ENCODE data around the gene SPTBN1.
"Not testable (repeated sequence)": the region's sequence is repeated elsewhere in the genome, so short reads cannot be mapped to it uniquely, and the experiment has no call there.

SPTBN1 gene

DNA sequence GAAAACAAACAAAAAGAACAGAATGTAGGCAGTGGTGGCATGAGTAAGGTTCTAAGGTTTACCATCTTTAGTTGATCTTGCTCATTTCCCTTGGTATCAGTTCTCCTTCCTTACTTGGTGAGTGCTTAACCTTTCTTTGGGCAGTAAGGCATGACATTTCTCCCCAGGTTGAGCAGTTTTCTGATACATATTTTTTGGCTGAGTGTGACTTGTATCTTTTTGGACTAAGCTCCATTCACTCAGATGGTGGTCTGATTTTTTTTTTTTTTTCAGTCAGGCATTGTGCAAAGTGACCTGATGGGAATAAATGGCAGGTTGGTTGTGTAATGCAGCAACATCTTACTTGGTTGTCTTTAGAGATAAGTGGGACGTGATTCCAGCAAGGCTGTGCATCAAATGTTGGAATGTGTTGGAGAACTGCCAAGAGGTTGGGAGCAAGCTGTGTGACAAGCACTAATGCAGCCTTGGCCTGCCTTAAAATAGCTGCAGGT, 15.1 kb downstream of the SPTBN1 start:
- H3K27me3 Mint-ChIP-seq: no peaks in the 10 kb centered on the region
- no peak overlapping the region for H3K4me3 Mint-ChIP-seq
- DNase-seq: no peak
- no peak overlapping the region for H3K27ac Mint-ChIP-seq
- no peaks in the 10 kb centered on the region for H3K4me1 Mint-ChIP-seq (ENCODE audit: low read depth)
- no peaks in the 10 kb centered on the region for H3K9me3 Mint-ChIP-seq
- no peaks in the 10 kb centered on the region for H3K36me3 Mint-ChIP-seq (ENCODE audit: low read depth)

DNA sequence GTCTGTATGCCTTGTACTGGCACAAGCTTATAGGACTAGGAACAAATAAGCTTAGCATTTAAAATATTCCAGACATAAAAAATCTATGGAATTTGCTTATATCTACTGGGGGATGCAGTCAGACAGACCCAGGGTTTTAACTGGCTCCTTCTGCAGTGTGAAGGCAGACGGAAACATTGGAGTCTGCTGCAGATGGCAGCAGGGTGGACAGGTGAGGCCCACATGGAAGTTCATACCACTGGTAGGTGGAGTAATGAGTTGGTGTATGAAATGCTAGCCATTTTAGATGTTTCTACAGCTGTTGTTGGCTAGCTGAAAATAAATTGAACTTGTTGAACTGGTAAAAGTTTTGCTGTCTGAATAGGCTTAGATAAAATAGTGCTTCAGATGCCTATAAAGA, 17.7 kb downstream of the SPTBN1 start:
- no peak for DNase-seq
- Mint-ChIP-seq H3K4me1 (ENCODE audit: low read depth) (no peaks in the 10 kb centered on the region), H3K27me3 (no peaks in the 10 kb centered on the region), H3K9me3 (no peaks in the 10 kb centered on the region), H3K36me3 (ENCODE audit: low read depth) (no peaks in the 10 kb centered on the region), H3K4me3 (no peak overlapping the region), H3K27ac (no peak overlapping the region)

DNA sequence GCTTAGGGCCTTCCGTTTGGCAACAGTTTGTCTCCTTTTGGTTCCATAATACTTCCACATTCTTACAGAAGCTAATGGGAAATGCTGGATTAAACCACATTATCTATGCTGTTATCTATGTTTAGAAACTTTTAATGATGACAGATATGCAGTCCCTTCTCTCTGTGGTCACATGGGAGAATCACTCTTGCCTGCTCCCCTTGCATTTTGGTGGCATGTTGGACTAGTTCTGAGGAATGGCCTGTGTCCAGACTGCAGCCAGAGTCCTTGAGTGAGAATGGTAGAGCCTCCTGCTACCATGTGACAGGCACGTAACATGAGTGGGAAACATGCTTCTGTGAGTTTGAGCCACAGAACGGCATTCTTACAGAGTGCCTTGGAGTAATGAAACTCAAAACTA, 19.2 kb downstream of the SPTBN1 start:
- no peaks in the 10 kb centered on the region for H3K9me3 Mint-ChIP-seq

DNA sequence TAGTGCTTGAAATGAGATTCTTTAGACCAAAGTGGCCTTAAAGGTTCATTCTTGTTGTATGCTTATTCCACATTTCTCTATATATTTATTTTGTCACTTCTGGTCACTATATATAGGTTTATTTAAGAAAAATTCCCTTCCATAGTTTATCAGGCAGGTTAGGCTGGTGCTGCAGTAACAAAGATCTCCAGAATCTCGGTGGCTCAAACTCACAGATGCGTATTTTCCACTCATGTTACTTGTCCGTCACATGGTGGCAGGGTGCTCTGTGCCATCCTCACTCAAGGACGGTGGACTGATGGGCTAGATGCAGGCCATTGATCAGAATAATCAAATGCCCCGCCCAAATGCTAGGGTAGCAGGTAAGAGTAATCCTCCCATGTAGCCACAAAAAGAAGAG, 19.8 kb downstream of the SPTBN1 start:
- no peak for DNase-seq
- Mint-ChIP-seq H3K27ac (no peak overlapping the region), H3K4me3 (no peak overlapping the region), H3K36me3 (ENCODE audit: low read depth) (no peaks in the 10 kb centered on the region), H3K27me3 (no peaks in the 10 kb centered on the region), H3K4me1 (ENCODE audit: low read depth) (no peaks in the 10 kb centered on the region), H3K9me3 (no peaks in the 10 kb centered on the region)

More for the DNA sequence above, 19.2 kb downstream of the SPTBN1 start:
- Mint-ChIP-seq H3K4me1 (ENCODE audit: low read depth) (no peaks in the 10 kb centered on the region), H3K4me3 (no peak overlapping the region), H3K36me3 (ENCODE audit: low read depth) (no peaks in the 10 kb centered on the region), H3K27me3 (no peaks in the 10 kb centered on the region), H3K27ac (no peak overlapping the region)
- no peak for DNase-seq

DNA sequence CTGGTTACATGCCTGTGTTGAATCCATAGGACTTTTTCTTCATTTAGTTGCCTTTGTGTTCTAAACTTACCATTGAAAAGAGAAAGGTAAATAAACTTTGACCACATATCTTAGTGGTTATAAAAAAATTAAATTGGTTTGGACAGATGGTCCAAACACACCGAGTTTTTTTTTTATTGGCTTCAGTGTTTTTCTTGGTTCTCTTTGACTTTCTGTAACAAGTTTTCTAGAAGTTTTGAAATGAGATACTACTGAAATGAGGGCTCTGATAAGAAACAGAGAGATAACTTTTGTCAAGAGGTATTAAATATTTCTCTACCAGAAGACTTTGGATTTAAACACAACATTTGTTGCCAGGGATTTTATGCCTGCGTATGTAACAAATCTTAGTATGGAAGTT, 20.7 kb downstream of the SPTBN1 start:
- Mint-ChIP-seq H3K4me3 (no peak overlapping the region), H3K27me3 (no peaks in the 10 kb centered on the region), H3K9me3 (no peaks in the 10 kb centered on the region), H3K4me1 (ENCODE audit: low read depth) (no peaks in the 10 kb centered on the region), H3K27ac (no peak overlapping the region), H3K36me3 (ENCODE audit: low read depth) (no peaks in the 10 kb centered on the region)
- no peak for DNase-seq

DNA sequence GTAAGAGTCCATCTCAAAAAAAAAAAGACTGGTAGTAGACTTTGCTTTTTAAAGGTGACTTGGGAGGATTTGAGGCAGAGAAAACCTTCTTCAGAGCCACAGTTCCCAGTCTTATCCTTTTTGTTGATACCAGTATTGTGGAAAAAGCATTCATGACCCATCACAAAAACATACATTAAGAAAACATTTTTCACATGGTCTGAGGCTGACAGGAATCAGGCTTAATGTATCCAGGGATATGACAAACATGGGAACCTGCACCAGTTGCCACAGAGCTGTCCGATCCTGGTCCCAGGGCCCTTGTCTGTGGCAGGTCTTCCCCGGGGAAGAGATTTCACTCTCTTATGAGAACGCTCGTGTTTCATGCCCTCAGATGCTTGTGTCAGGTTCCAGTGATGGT, 21.8 kb downstream of the SPTBN1 start:
- no peak overlapping the region for H3K27ac Mint-ChIP-seq
- no peaks in the 10 kb centered on the region for H3K36me3 Mint-ChIP-seq (ENCODE audit: low read depth)
- no peaks in the 10 kb centered on the region for H3K27me3 Mint-ChIP-seq
- DNase-seq: no peak
- H3K4me1 Mint-ChIP-seq (ENCODE audit: low read depth): no peaks in the 10 kb centered on the region
- no peak overlapping the region for H3K4me3 Mint-ChIP-seq
- H3K9me3 Mint-ChIP-seq: no peaks in the 10 kb centered on the region

DNA sequence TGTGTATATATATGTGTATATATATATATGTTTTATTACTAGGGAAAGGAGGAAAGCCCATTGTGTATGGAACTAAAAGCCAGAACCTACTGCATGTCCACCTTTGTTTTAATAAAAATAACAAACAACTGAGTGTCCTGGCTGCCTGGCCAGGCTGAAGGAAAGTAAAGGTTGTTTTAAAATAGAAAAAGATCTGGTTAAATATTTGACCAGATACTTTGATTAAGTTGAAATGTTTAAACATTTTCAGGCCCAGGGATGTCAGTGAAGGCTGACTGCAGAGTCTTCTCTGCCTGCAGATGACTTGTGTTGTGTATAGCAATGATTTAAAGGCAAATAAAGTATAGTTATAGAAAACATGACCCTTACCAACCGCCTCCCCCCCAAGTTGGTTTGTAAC, 22.8 kb downstream of the SPTBN1 start:
- no peak for DNase-seq
- H3K27me3 Mint-ChIP-seq: no peaks in the 10 kb centered on the region
- no peaks in the 10 kb centered on the region for H3K36me3 Mint-ChIP-seq (ENCODE audit: low read depth)
- H3K27ac Mint-ChIP-seq: no peak overlapping the region
- no peaks in the 10 kb centered on the region for H3K4me1 Mint-ChIP-seq (ENCODE audit: low read depth)
- H3K4me3 Mint-ChIP-seq: no peak overlapping the region
- H3K9me3 Mint-ChIP-seq: no peaks in the 10 kb centered on the region

DNA sequence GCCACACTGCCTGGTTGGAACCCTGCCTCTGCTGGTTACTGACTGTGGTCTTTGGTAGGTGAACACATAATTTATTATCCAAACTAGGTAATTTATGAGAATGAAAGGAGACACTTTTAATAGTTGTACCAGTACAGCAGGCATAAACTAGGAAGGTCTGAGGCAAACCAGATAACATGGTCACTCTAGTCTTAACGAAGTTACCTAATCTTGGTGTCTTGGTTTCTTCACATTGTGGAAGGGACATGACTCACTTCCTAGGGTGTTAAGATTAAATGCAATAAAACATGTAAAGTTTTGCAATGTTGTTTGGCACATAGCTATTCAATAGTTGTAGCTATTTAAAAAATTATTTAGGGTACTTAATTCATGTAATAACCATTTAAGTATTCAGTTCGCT, 23.3 kb downstream of the SPTBN1 start:
- no peaks in the 10 kb centered on the region for H3K4me1 Mint-ChIP-seq (ENCODE audit: low read depth)
- H3K27me3 Mint-ChIP-seq: no peaks in the 10 kb centered on the region
- H3K9me3 Mint-ChIP-seq: no peaks in the 10 kb centered on the region
- no peaks in the 10 kb centered on the region for H3K36me3 Mint-ChIP-seq (ENCODE audit: low read depth)
- H3K4me3 Mint-ChIP-seq: no peak overlapping the region
- H3K27ac Mint-ChIP-seq: no peak overlapping the region
- no peak for DNase-seq

DNA sequence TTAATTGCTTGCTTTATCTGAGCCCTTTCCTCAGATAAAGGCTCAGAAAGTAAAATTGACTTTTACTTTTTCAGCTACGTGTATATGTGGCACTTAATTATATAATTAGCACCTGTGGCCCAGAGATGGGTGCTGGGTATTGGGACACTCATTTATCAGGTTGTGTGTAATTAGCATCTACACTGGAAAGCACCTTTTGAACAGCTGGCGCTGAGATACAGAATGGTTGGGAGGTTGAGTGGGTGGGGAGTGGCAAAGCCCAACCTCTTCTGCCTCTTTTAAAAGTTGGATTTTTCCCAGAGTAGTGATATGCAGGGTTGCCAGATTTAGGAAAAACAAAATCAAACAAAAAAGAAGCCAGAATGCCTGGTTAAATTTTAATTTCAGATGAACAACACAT, 23.9 kb downstream of the SPTBN1 start:
- DNase-seq: no peak
- Mint-ChIP-seq H3K4me1 (ENCODE audit: low read depth) (no peaks in the 10 kb centered on the region), H3K36me3 (ENCODE audit: low read depth) (no peaks in the 10 kb centered on the region), H3K27ac (no peak overlapping the region), H3K9me3 (peaks cover 4% of the 10 kb centered on the region), H3K4me3 (no peak overlapping the region), H3K27me3 (no peaks in the 10 kb centered on the region)

DNA sequence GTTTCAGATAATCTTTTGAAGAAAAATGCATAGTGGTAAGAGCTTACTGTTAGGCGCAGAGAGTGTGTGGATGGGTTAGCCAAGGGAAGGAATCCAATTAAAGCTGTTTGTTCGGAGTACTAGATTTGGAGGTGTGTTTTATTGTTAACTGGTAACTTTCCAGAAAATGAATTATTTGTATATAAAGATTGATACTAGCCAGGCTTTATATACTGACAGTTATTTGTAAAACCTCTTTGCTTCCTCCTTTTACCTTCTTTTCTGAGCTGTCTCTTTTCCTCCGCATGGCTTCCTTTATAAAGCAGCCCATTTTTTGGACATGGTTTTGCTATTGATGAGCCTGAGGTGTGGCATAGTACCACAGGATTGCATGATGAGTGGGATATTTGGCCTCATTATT, 25.6 kb downstream of the SPTBN1 start:
- DNase-seq: no peak
- no peak overlapping the region for H3K27ac Mint-ChIP-seq
- peaks cover 4% of the 10 kb centered on the region for H3K9me3 Mint-ChIP-seq
- H3K4me1 Mint-ChIP-seq (ENCODE audit: low read depth): no peaks in the 10 kb centered on the region
- no peaks in the 10 kb centered on the region for H3K27me3 Mint-ChIP-seq
- no peaks in the 10 kb centered on the region for H3K36me3 Mint-ChIP-seq (ENCODE audit: low read depth)
- H3K4me3 Mint-ChIP-seq: no peak overlapping the region

DNA sequence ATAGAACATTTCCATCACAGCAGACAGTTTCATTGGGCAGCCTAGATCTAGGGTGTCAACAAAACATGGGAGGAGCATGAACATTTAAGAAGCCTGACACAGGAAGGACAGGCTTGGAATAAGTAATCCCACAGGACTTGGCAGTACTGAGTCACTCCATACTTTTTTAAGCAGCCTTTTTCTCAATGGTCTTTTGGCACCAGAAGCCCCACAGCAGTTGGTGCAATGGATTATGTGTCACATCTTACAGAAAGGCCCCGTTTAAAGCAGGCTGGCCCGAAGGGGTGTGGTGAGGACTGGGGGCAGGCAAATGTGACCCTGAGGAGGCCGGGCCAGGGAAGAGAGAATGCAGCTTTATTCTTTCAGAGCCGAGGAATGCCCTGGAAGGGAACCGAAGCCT, 26.6 kb downstream of the SPTBN1 start:
- H3K27ac Mint-ChIP-seq: no peak overlapping the region
- H3K4me3 Mint-ChIP-seq: no peak overlapping the region
- no peaks in the 10 kb centered on the region for H3K27me3 Mint-ChIP-seq
- no peaks in the 10 kb centered on the region for H3K4me1 Mint-ChIP-seq (ENCODE audit: low read depth)
- H3K9me3 Mint-ChIP-seq: peaks cover 4% of the 10 kb centered on the region
- DNase-seq: no peak
- H3K36me3 Mint-ChIP-seq (ENCODE audit: low read depth): no peaks in the 10 kb centered on the region

DNA sequence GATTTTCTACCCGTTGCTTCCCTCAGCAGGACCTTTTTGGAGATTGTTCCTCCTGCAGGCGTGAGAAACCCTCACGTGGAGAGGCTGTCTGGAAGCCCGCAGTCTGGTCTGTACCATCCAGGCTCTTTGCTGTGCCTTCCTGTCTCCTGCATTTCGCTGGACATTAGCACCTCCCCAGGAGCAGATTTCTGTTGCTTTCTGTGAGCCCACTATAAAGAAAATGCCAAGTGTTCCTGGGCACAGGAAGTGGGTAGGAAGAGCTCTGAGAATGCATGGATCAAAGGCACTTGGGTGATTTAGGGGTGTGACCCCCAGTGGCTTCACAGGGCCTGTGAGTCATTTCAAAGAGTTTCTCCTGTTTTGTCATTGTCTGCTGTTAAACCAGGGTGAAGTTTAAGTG, 27.3 kb downstream of the SPTBN1 start:
- Mint-ChIP-seq H3K36me3 (ENCODE audit: low read depth) (no peaks in the 10 kb centered on the region), H3K4me3 (no peak overlapping the region), H3K27ac (no peak overlapping the region), H3K27me3 (no peaks in the 10 kb centered on the region), H3K9me3 (peaks cover 4% of the 10 kb centered on the region), H3K4me1 (ENCODE audit: low read depth) (no peaks in the 10 kb centered on the region)
- no peak for DNase-seq

DNA sequence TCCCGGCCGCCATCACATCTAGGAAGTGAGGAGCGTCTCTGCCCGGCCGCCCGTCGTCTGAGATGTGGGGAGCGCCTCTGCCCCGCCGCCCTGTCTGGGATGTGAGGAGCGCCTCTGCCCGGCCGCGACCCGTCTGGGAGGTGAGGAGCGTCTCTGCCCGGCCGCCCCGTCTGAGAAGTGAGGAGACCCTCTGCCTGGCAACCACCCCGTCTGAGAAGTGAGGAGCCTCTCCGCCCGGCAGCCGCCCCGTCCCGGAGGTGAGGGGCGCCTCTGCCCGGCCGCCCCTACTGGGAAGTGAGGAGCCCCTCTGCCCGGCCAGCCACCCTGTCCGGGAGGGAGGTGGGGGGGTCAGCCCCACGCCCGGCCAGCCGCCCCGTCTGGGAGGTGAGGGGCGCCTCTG, 29.6 kb downstream of the SPTBN1 start:
- H3K4me1 Mint-ChIP-seq (ENCODE audit: low read depth); DNase-seq; H3K27ac Mint-ChIP-seq; H3K27me3 Mint-ChIP-seq; H3K9me3 Mint-ChIP-seq; H3K36me3 Mint-ChIP-seq (ENCODE audit: low read depth); H3K4me3 Mint-ChIP-seq: not testable (repeated sequence)

DNA sequence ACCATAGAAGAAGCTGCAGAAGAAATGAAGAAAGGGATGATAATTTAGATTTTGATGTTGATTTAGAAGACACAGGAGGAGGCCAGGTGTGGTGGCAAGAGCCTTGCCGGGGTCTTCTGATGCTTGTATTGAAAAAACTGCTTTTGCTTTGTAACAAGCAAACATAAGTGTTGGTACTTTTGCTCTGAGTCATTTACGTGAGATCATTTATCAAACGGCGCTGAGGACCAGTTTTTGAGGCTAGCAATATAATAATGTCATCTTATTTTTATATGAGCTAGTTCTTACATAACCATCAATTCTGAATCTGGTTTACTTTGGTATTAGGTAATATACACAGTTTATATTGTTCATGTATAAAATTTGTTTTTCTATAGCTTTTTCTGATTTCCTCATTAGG, 30.6 kb downstream of the SPTBN1 start:
- H3K9me3 Mint-ChIP-seq: peaks cover 4% of the 10 kb centered on the region
- H3K36me3 Mint-ChIP-seq (ENCODE audit: low read depth): no peaks in the 10 kb centered on the region
- peaks cover 5% of the 10 kb centered on the region for H3K27me3 Mint-ChIP-seq
- no peak overlapping the region for H3K27ac Mint-ChIP-seq
- no peak overlapping the region for H3K4me3 Mint-ChIP-seq
- no peaks in the 10 kb centered on the region for H3K4me1 Mint-ChIP-seq (ENCODE audit: low read depth)
- no peak for DNase-seq

DNA sequence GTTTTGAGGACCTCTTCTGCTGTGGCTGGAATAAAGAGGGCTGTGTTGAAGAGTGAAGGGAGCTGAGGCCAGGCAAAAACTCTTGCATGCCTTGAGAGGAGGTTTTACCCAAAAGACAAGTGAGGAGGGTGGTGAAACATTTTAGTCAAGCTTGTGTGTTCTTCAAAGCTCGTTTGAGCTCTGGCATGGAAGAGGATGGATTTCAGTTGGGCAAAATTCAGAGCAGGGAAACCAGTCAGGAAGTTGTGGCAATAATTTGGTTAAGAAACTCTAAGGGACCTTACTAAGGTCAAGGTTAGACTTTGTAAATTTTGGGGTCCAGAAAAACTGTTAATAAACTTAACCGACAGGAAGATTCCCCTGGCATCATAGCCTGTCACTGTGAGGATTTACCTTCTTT, 34.7 kb downstream of the SPTBN1 start:
- Mint-ChIP-seq H3K27me3 (peaks cover 8% of the 10 kb centered on the region), H3K36me3 (ENCODE audit: low read depth) (no peaks in the 10 kb centered on the region), H3K27ac (no peak overlapping the region), H3K4me1 (ENCODE audit: low read depth) (no peaks in the 10 kb centered on the region), H3K4me3 (no peak overlapping the region), H3K9me3 (no peaks in the 10 kb centered on the region)
- DNase-seq: no peak

DNA sequence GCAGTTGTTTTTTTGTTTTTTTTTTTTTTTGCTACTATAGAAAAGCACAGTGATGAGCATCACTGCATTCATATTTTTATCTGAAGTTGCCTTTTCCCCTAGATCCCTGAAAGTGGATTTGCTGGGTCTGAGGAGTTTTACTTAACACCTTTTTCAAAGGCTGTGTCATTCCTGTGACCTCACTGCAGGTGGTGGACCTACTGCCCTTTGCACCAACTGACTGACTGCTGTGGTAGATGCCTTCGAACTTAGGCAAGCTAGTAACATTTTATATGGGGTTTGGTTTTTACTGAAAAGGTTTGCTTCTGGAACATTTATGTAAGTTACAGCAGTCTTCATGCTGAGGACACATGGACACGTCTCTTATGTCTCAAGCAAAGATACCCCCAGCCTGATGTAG, 36.2 kb downstream of the SPTBN1 start:
- H3K4me1 Mint-ChIP-seq (ENCODE audit: low read depth): peaks cover 2% of the 10 kb centered on the region
- H3K27me3 Mint-ChIP-seq: peaks cover 8% of the 10 kb centered on the region
- no peak for DNase-seq
- H3K27ac Mint-ChIP-seq: no peak overlapping the region
- H3K36me3 Mint-ChIP-seq (ENCODE audit: low read depth): no peaks in the 10 kb centered on the region
- H3K4me3 Mint-ChIP-seq: no peak overlapping the region
- H3K9me3 Mint-ChIP-seq: no peaks in the 10 kb centered on the region

Measured in activated T-cell treated with anti-CD3 and anti-CD28 coated beads, Interleukin-2, amount 50 U/mL, for 24 hours (primary cell).